Keratinocyte (primary cell): Measurements from ENCODE around the gene CNTNAP2. TPM values are rescaled to one million over a fixed set of nuclear protein-coding genes. Genes with fewer than 3 reads are reported as not detected.

Source experiments
- DNase-seq: peaks from one replicate; pipeline ENCODE4 v3.0.0-alpha.2; 2011; ENCODE audit warnings: low read depth, missing footprints, low spot score
- FAIRE-seq: peaks from 2 replicates; lab custom pipeline; 2011; peaks lifted over from hg19 to GRCh38; lab: Jason Lieb, UNC
- H2AFZ ChIP-seq: 2 replicates; pipeline ENCODE4 v1.6.0; 2012; ENCODE audit warnings: low read length, control low read depth, inconsistent platforms; ENCODE audit not compliant: control insufficient read depth
- H3K27ac ChIP-seq: 2 replicates; pipeline ENCODE4 v1.5.1; 2011; ENCODE audit warnings: low read length; ENCODE audit not compliant: control insufficient read depth, insufficient read depth
- H3K27me3 ChIP-seq: 3 replicates; pipeline ENCODE4 v1.6.0; 2011; ENCODE audit warnings: low read length; ENCODE audit not compliant: control insufficient read depth, insufficient read depth; ENCODE audit errors: extremely low read depth
- H3K36me3 ChIP-seq, 2 experiments: 2 replicates in 1 of 2; 3 replicates in 1 of 2; pipeline ENCODE4 v1.5.1; 2011; ENCODE audit warnings: low read length in 2 of 2, mild to moderate bottlenecking in 1 of 2; ENCODE audit not compliant: control insufficient read depth in 2 of 2, insufficient read depth in 2 of 2; ENCODE audit errors: extremely low read depth in 1 of 2
- H3K4me1 ChIP-seq: 3 replicates; pipeline ENCODE4 v1.5.1; 2011; ENCODE audit warnings: low read length; ENCODE audit not compliant: control insufficient read depth, insufficient read depth; ENCODE audit errors: extremely low read depth
- H3K4me2 ChIP-seq: 3 replicates; pipeline ENCODE4 v1.6.0; 2011; ENCODE audit warnings: low read depth, low read length; ENCODE audit not compliant: control insufficient read depth, insufficient read depth; ENCODE audit errors: extremely low read depth
- H3K4me3 ChIP-seq, 3 experiments: fragments of 200-600 bp in 1 of 3; sonication (generic) in 1 of 3; 2 replicates in 2 of 3; 3 replicates in 1 of 3; pipeline ENCODE4 v1.5.1; 2011 to 2016; ENCODE audit warnings: low read length in 3 of 3, mild to moderate bottlenecking in 3 of 3, control low read depth in 2 of 3, inconsistent platforms in 1 of 3, low read depth in 1 of 3, mixed read lengths in 1 of 3, mixed run types in 1 of 3, moderate library complexity in 1 of 3; ENCODE audit not compliant: control insufficient read depth in 2 of 3, insufficient read depth in 2 of 3; ENCODE audit errors: extremely low read depth in 1 of 3
- H3K79me2 ChIP-seq: 2 replicates; pipeline ENCODE4 v1.6.0; 2012; ENCODE audit warnings: low read length; ENCODE audit not compliant: control insufficient read depth, insufficient read depth
- H3K9ac ChIP-seq: 3 replicates; pipeline ENCODE4 v1.6.0; 2011; ENCODE audit warnings: low read length; ENCODE audit not compliant: control insufficient read depth, insufficient read depth; ENCODE audit errors: extremely low read depth
- H3K9me1 ChIP-seq: 3 replicates; pipeline ENCODE4 v1.6.0; 2011; ENCODE audit warnings: low read length; ENCODE audit not compliant: control insufficient read depth, insufficient read depth; ENCODE audit errors: extremely low read depth
- H3K9me3 ChIP-seq: 2 replicates; pipeline ENCODE4 v1.5.1; 2012; ENCODE audit warnings: low read depth, low read length; ENCODE audit not compliant: control insufficient read depth
- H4K20me1 ChIP-seq: 3 replicates; pipeline ENCODE4 v1.6.0; 2011; ENCODE audit warnings: low read length; ENCODE audit not compliant: control insufficient read depth, insufficient read depth; ENCODE audit errors: extremely low read depth
- EZH2 ChIP-seq: IDR thresholded peaks from one replicate; pipeline ENCODE4 v1.6.1; 2012; ENCODE audit warnings: inconsistent platforms, mild to moderate bottlenecking, low read length, moderate library complexity
- dilution Hi-C: fragments of 300-500 bp; cut with MboI; formaldehyde crosslinking; loops from one replicate; pipeline ENCODE4 v1.7.0; 2020; ENCODE audit warnings: low sequenced_read_pairs; ENCODE audit not compliant: extremely low pct_ligation_motif_present
- polyA plus RNA-seq, 5 experiments: library from polyadenylated mRNA; depleted of rRNA in 3 of 5; stranded (reverse) in 3 of 5; stranded (forward) in 1 of 5; unstranded in 1 of 5; fragments of >200 nt; gene quantifications; 1 replicate in 1 of 5; 2 replicates in 3 of 5; 3 replicates in 1 of 5; pipeline versions ENCODE4 v1.2.1 to v1.2.3, GENCODE V29; 2011 to 2012; ENCODE audit warnings: missing spikeins in 2 of 5, low read depth in 1 of 5, low replicate concordance in 1 of 5
- TF ChIP-seq, protein P1 (sequence below), 3 experiments: IDR thresholded peaks in 1 of 3; conservative IDR thresholded peaks in 1 of 3; optimal IDR thresholded peaks in 1 of 3; 2 replicates in 2 of 3; 3 replicates in 1 of 3; pipeline versions ENCODE3 to v1.5.1; 2011; ENCODE audit warnings: low read length in 3 of 3, mild to moderate bottlenecking in 3 of 3, moderate library complexity in 2 of 3, control low read depth in 1 of 3, inconsistent platforms in 1 of 3; ENCODE audit not compliant: insufficient read depth in 2 of 3; ENCODE audit errors: extremely low read depth in 1 of 3

Gene CNTNAP2
- polyA plus RNA-seq, 1 donor (not counting 4 experiments of a cell fraction or from before 2014, with no cell fraction given): 1.4 TPM

DNA sequence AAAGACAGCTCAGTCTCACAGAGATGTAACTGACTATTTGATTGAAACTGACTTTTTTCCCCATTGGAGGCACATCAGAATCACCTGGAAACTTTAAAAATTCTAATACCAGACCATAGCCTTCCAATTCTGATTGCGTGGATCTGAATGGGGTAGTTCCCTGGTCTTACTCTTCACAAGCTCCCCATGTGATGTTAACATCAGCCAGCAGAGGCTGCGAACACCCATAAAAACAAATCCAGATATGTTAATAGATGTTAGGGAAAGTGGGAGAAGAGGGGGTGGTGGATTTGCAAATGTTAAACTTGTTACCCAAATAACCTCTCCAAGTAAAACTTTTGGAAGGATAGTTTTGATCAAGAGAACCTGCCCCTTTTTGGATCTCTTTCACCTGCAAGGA, 1133.4 kb downstream of the CNTNAP2 start:
- no peak overlapping the region for H3K9ac ChIP-seq
- H3K27ac ChIP-seq: no peak overlapping the region
- no peaks in the 10 kb centered on the region for H3K36me3 ChIP-seq
- DNase-seq (no peak), FAIRE-seq (no peak)
- TF ChIP-seq, protein P1, sequence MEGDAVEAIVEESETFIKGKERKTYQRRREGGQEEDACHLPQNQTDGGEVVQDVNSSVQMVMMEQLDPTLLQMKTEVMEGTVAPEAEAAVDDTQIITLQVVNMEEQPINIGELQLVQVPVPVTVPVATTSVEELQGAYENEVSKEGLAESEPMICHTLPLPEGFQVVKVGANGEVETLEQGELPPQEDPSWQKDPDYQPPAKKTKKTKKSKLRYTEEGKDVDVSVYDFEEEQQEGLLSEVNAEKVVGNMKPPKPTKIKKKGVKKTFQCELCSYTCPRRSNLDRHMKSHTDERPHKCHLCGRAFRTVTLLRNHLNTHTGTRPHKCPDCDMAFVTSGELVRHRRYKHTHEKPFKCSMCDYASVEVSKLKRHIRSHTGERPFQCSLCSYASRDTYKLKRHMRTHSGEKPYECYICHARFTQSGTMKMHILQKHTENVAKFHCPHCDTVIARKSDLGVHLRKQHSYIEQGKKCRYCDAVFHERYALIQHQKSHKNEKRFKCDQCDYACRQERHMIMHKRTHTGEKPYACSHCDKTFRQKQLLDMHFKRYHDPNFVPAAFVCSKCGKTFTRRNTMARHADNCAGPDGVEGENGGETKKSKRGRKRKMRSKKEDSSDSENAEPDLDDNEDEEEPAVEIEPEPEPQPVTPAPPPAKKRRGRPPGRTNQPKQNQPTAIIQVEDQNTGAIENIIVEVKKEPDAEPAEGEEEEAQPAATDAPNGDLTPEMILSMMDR (optimal IDR thresholded peaks at IDR 0.05 in 1 of 3, IDR thresholded peaks at IDR 0.05 in 1 of 3, conservative IDR thresholded peaks at IDR 0.05 in 1 of 3; ENCODE audit: extremely low read depth in 1 of 3, insufficient read depth in 2 of 3, low read length in 3 of 3): no peak
- TF ChIP-seq EZH2: no peak
- H3K4me2 ChIP-seq: no peak overlapping the region
- no peaks in the 10 kb centered on the region for H3K79me2 ChIP-seq
- no peak overlapping the region for H2AFZ ChIP-seq
- dilution Hi-C loops: no loop called here
- H3K27me3 ChIP-seq: no peaks in the 10 kb centered on the region
- no peaks in the 10 kb centered on the region for H3K4me1 ChIP-seq
- H3K9me1 ChIP-seq: no peaks in the 10 kb centered on the region
- no peaks in the 10 kb centered on the region for H4K20me1 ChIP-seq
- no peaks in the 10 kb centered on the region for H3K9me3 ChIP-seq
- no peak overlapping the region for H3K4me3 ChIP-seq

DNA sequence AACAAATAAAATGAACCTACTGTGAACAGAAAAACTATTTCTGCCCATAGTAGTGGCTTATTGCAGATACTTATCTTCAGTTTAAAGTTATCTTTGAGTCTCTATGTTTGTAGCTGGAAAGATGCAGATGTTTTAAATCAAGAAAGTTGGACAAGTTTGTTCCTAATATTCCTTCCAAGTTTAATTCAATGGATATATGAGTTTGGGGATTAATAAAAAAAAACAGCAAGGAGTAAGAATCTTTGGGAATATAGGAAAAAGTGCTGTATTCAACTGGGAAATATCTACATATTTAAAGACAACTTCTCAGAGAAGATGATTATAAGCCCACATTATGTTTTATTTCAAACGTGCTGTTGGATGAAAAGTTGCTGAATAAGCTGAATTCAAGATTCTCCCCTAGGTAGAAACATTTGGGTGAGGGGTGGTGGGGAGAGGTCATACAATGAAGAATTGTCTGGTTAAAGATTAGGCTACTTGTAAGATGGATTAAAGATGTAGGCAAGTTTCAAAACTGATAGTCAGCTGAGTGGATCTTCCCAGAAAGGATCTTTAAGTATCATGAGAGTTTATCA, 1135.2 kb downstream of the CNTNAP2 start:
- no peak for FAIRE-seq
- DNase-seq: no peak
- no peak overlapping the region for H3K4me3 ChIP-seq
- no peaks in the 10 kb centered on the region for H4K20me1 ChIP-seq
- TF ChIP-seq, protein P1 (optimal IDR thresholded peaks at IDR 0.05 in 1 of 3, IDR thresholded peaks at IDR 0.05 in 1 of 3, conservative IDR thresholded peaks at IDR 0.05 in 1 of 3; ENCODE audit: extremely low read depth in 1 of 3, insufficient read depth in 2 of 3, low read length in 3 of 3): no peak
- TF ChIP-seq EZH2: no peak
- H3K4me1 ChIP-seq: no peaks in the 10 kb centered on the region
- no peak overlapping the region for H2AFZ ChIP-seq
- no peaks in the 10 kb centered on the region for H3K36me3 ChIP-seq
- no peak overlapping the region for H3K9ac ChIP-seq
- dilution Hi-C loops: no loop called here
- H3K79me2 ChIP-seq: no peaks in the 10 kb centered on the region
- no peaks in the 10 kb centered on the region for H3K27me3 ChIP-seq
- no peaks in the 10 kb centered on the region for H3K9me1 ChIP-seq
- H3K4me2 ChIP-seq: no peak overlapping the region
- H3K9me3 ChIP-seq: no peaks in the 10 kb centered on the region
- H3K27ac ChIP-seq: no peak overlapping the region
